Measurements from ENCODE around the gene YEATS4.

DNA sequence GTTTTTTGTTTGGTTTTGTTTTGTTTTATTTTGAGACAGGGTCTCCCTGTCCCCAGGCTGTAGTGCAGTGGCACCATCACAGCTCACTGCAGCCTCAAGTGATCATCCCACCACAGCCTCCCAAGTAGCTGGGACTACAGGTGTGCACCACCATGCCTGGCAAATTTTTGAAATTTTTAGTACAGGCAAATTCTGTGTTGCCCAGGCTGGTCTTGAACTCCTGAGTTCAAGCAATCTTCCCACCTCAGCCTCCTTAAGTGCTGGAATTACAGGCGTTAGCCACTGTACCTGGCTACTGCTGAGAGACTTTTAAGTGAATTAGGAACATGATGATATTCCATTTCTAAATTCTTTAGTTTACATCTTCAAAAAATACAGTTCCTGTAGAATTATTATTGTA lies 8.8 kb upstream of the YEATS4 start:
- TF ChIP-seq TAF1 (IDR thresholded peaks at IDR 0.05; ENCODE audit: low read depth) (no peak), EGR1 (IDR thresholded peaks at IDR 0.05) (no peak), YY1 (IDR thresholded peaks at IDR 0.05; ENCODE audit: low read depth) (no peak), FOXM1 (IDR thresholded peaks at IDR 0.05; ENCODE audit: borderline replicate concordance, low read depth) (no peak)
- TF ChIP-seq, protein P1, sequence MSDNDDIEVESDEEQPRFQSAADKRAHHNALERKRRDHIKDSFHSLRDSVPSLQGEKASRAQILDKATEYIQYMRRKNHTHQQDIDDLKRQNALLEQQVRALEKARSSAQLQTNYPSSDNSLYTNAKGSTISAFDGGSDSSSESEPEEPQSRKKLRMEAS (IDR thresholded peaks at IDR 0.05): no peak

Data from Ishikawa (cell line).